Uterine smooth muscle cell (primary cell): ENCODE results near the gene CDK17. TPM values are rescaled to one million over a fixed set of nuclear protein-coding genes. Genes with fewer than 3 reads are reported as not detected.

Experiments
- total RNA-seq: library from RNA; depleted of rRNA; stranded (reverse); fragments of >200 nt; gene quantifications from 2 replicates; pipeline ENCODE4 v1.2.3, GENCODE V29; 2014

CDK17 gene
- 58.6 and 78.1 TPM in 2 replicates for total RNA-seq

GRCh38 chr12:96399919-96400630 lies at the start of gene CDK17:
Gene CDK17, minus strand, starts transcription at chr12:96400439. Its CDS starts 65,603 bp downstream, at chr12:96334836.

Other genes with a start within 250 kb of the CDK17 start
- gene ELK3, start 206.1 kb downstream of the CDK17 start, total RNA-seq: 17.4 and 19.8 TPM in 2 replicates
- 2.4 and 5.4 TPM in 2 replicates for gene CFAP54, start 89.1 kb upstream of the CDK17 start, total RNA-seq